Measurements from ENCODE around the gene PAPPA2. TPM values are rescaled to one million over a fixed set of nuclear protein-coding genes. Genes with fewer than 3 reads are reported as not detected.

The PAPPA2 gene
- total RNA-seq, 4 donors from 2014 or later: 0.35 to 32.2 (median 1.1) TPM

DNA sequence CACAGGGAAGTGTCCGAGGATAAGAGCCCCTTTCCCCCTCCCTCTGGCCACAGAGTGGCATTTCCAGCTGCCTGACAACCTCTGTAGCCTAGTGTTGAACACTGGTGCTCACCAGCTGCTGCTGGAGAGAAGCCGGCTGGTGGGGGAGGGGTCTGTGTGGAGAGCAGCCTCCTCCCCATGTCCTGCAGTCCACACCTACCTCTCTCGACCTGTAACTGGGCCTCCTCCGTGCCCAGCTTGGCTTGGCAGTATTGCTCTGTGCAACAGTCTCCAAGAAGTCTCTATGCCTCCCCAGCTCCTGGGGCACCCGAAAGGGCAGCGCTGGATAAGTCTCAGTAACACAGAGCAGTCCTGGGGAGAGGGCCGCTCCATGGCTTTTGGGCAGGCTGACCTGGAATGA is 17.0 kb downstream of the PAPPA2 start:
- H3K4me3 ChIP-seq: no peak overlapping the region
- TF ChIP-seq CTCF (IDR thresholded peaks at IDR 0.05) (no peak), POLR2A (IDR thresholded peaks at IDR 0.05) (no peak)
- no peaks in the 10 kb centered on the region for H3K4me1 ChIP-seq
- DNase-seq: no peak
- no peaks in the 10 kb centered on the region for H3K9me3 ChIP-seq
- no peaks in the 10 kb centered on the region for H3K36me3 ChIP-seq
- no peaks in the 10 kb centered on the region for H3K27me3 ChIP-seq
- no peak overlapping the region for H3K27ac ChIP-seq

GRCh38 chr1:176480750-176481149 is 17.8 kb downstream of the PAPPA2 start:
- Histone ChIP-seq H3K27me3 (no peaks in the 10 kb centered on the region), H3K27ac (no peak overlapping the region), H3K36me3 (no peaks in the 10 kb centered on the region), H3K4me3 (no peak overlapping the region), H3K4me1 (no peaks in the 10 kb centered on the region), H3K9me3 (no peaks in the 10 kb centered on the region)
- DNase-seq: no peak
- TF ChIP-seq POLR2A (IDR thresholded peaks at IDR 0.05) (no peak), CTCF (IDR thresholded peaks at IDR 0.05) (no peak)

DNA sequence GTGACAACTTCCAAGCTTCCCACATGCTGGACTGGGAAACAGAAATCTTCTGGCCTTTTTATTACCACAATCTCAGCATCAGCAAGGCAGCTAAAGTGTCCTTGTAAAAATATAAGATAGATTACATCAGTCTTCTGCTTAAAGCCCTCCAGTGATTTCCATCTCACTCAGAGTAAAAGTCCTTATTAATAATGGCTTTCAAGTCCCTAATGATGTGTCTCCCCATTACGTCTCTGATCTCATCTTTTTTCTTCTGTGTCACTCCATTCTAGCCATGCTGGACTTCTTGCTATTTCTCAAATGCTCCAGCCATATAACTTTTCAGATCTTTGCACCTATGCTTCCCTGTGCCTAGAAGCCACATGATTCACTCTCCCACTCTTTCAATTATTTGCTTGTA is 22.1 kb downstream of the PAPPA2 start:
- Histone ChIP-seq H3K4me3 (no peak overlapping the region), H3K36me3 (no peaks in the 10 kb centered on the region), H3K27me3 (no peaks in the 10 kb centered on the region), H3K9me3 (no peaks in the 10 kb centered on the region), H3K27ac (no peak overlapping the region), H3K4me1 (no peaks in the 10 kb centered on the region)
- no peak for TF ChIP-seq POLR2A (IDR thresholded peaks at IDR 0.05)
- TF ChIP-seq CTCF (IDR thresholded peaks at IDR 0.05): no peak
- DNase-seq: no peak

- H3K4me1 ChIP-seq: no peaks in the 10 kb centered on the region
- H3K27ac ChIP-seq: no peak overlapping the region
- no peaks in the 10 kb centered on the region for H3K9me3 ChIP-seq
- no peaks in the 10 kb centered on the region for H3K27me3 ChIP-seq
- no peak overlapping the region for H3K4me3 ChIP-seq
- DNase-seq: no peak
- H3K36me3 ChIP-seq: no peaks in the 10 kb centered on the region
- TF ChIP-seq CTCF (IDR thresholded peaks at IDR 0.05) (no peak), POLR2A (IDR thresholded peaks at IDR 0.05) (no peak)
Observed at GRCh38 chr1:176494436-176494835, 31.5 kb downstream of the PAPPA2 start.

- no peaks in the 10 kb centered on the region for H3K9me3 ChIP-seq
- no peaks in the 10 kb centered on the region for H3K4me1 ChIP-seq
- no peak overlapping the region for H3K4me3 ChIP-seq
- H3K27ac ChIP-seq: no peak overlapping the region
- TF ChIP-seq POLR2A (IDR thresholded peaks at IDR 0.05): no peak
- TF ChIP-seq CTCF (IDR thresholded peaks at IDR 0.05): no peak
- no peaks in the 10 kb centered on the region for H3K36me3 ChIP-seq
- no peak for DNase-seq
- no peaks in the 10 kb centered on the region for H3K27me3 ChIP-seq
Observed at GRCh38 chr1:176499671-176500070, 36.7 kb downstream of the PAPPA2 start.

DNA sequence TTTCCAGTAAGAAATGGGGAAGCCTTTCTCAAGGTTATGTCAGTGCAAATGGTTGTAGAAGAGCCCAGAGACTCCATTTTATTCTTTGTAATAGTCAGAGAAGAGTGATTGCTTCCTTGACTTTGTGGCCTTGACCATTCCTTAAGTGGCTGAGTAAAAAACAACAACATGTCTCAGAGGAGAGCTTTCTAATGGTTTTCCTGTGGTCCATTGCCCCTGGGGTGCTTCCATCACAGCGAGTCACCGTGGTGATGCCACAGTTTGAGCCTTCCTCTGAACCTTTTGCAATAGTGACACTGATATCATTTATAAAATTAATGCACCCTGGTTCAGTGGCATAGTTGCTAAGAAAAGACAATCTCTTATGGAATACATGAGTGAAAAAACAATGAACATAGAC is 38.6 kb downstream of the PAPPA2 start:
- Histone ChIP-seq H3K36me3 (no peaks in the 10 kb centered on the region), H3K27me3 (no peaks in the 10 kb centered on the region), H3K4me3 (no peak overlapping the region), H3K9me3 (no peaks in the 10 kb centered on the region), H3K4me1 (no peaks in the 10 kb centered on the region), H3K27ac (no peak overlapping the region)
- no peak for TF ChIP-seq POLR2A (IDR thresholded peaks at IDR 0.05)
- TF ChIP-seq CTCF (IDR thresholded peaks at IDR 0.05): no peak
- no peak for DNase-seq
